K562 (cell line): Measurements from ENCODE around the gene NEMP2. TPM values are rescaled to one million over a fixed set of nuclear protein-coding genes. Genes with fewer than 3 reads are reported as not detected.

Source experiments
- ATAC-seq: fragments of 200-7000 bp; cut with Tn5 transposase; 3 replicates; pipeline ENCODE4 v1.9.1; 2020; ENCODE audit warnings: moderate library complexity
- BruUV-seq: library from RNA; stranded (reverse); fragments of 400-500 nt; replicated peaks from 2 replicates; lab custom pipeline; 2021; lab: Mats Ljungman, UMichigan
- CTCF ChIA-PET: fragments of 300-600 bp; formaldehyde crosslinking; extraction: SDS; loops from one replicate; lab custom pipeline; 2021; ENCODE audit warnings: low intra/inter-chr PET ratio; lab: Yijun Ruan, JAX
- POLR2A ChIA-PET: fragments of 300-600, 350-650 bp; sonication (Branson Sonifier 250); formaldehyde crosslinking; extraction: SDS; loops from one replicate; lab custom pipeline; 2021; ENCODE audit warnings: antibody characterized with exemption, inconsistent platforms; lab: Yijun Ruan, JAX
- DNase-seq, 4 experiments: peaks; one replicate each; pipeline versions ENCODE4 v3.0.0 to v3.0.0-alpha.2; 2011 to 2018; ENCODE audit warnings: low spot score in 3 of 4, mixed read lengths in 3 of 4; ENCODE audit errors: extremely low read depth in 1 of 4
- FAIRE-seq: peaks from 2 replicates; lab custom pipeline; 2011; peaks lifted over from hg19 to GRCh38; lab: Jason Lieb, UNC
- H2AFZ ChIP-seq: 2 replicates; pipeline ENCODE4 v1.6.0; 2011; ENCODE audit warnings: low read depth, low read length, control low read depth, inconsistent platforms
- H3K27ac ChIP-seq: fragments of 200-600 bp; 3 replicates; pipeline ENCODE4 v1.8.0; 2011; ENCODE audit warnings: low read depth, mild to moderate bottlenecking, control low read depth, inconsistent platforms, low read length, moderate library complexity, mixed read lengths; ENCODE audit errors: extremely low read depth
- H3K27me3 ChIP-seq, 2 experiments: fragments of 300-600 bp in 1 of 2; 2 replicates in 1 of 2; 3 replicates in 1 of 2; pipeline versions ENCODE4 v1.6.0 to v1.8.0; 2011; ENCODE audit warnings: inconsistent platforms in 2 of 2, low read length in 2 of 2, mild to moderate bottlenecking in 1 of 2, mixed read lengths in 1 of 2, moderate library complexity in 1 of 2; ENCODE audit not compliant: control insufficient read depth in 2 of 2, insufficient read depth in 2 of 2
- H3K36me3 ChIP-seq: fragments of 300-600 bp; 3 replicates; pipeline ENCODE4 v1.8.0; 2011; ENCODE audit warnings: mild to moderate bottlenecking, low read length, inconsistent platforms; ENCODE audit not compliant: control insufficient read depth, insufficient read depth
- H3K4me1 ChIP-seq, 2 experiments: fragments of 200-600 bp in 1 of 2; replicated peaks in 1 of 2; 2 replicates in 1 of 2; 3 replicates in 1 of 2; pipeline versions ENCODE4 v1.5.1 to v1.8.0; 2011; ENCODE audit warnings: inconsistent platforms in 2 of 2, low read length in 2 of 2, mild to moderate bottlenecking in 1 of 2, mixed read lengths in 1 of 2, moderate library complexity in 1 of 2; ENCODE audit not compliant: control insufficient read depth in 2 of 2, insufficient read depth in 2 of 2
- H3K4me2 ChIP-seq: 2 replicates; pipeline ENCODE4 v1.6.1; 2011; ENCODE audit warnings: low read length, control low read depth, inconsistent platforms, mixed read lengths; ENCODE audit not compliant: insufficient read depth
- H3K4me3 ChIP-seq: fragments of 200-600 bp; sonication (generic), shearing (Covaris generic); 2 replicates; pipeline ENCODE4 v1.5.1; 2016; ENCODE audit warnings: control low read depth, inconsistent platforms
- H3K79me2 ChIP-seq: fragments of 200-600 bp; 3 replicates; pipeline ENCODE4 v1.8.0; 2011; ENCODE audit warnings: low read length, inconsistent platforms; ENCODE audit not compliant: control insufficient read depth, insufficient read depth
- H3K9ac ChIP-seq, 2 experiments: 2 replicates each; pipeline versions ENCODE4 v1.6.0 to v1.6.1; 2011; ENCODE audit warnings: low read depth in 2 of 2, low read length in 2 of 2, control low read depth in 1 of 2, inconsistent platforms in 1 of 2, mild to moderate bottlenecking in 1 of 2, mixed read lengths in 1 of 2; ENCODE audit not compliant: insufficient read depth in 1 of 2
- H3K9me1 ChIP-seq: one replicate; pipeline ENCODE4 v1.6.0; 2011; ENCODE audit warnings: inconsistent platforms, mild to moderate bottlenecking, low read length, moderate library complexity; ENCODE audit not compliant: control insufficient read depth, insufficient read depth
- H3K9me3 ChIP-seq: replicated peaks from 2 replicates; pipeline ENCODE4 v1.5.1; 2011; ENCODE audit warnings: low read depth, low read length, inconsistent platforms; ENCODE audit not compliant: control insufficient read depth, insufficient read depth
- H4K20me1 ChIP-seq: replicated peaks from 2 replicates; pipeline ENCODE4 v1.6.1; 2011; ENCODE audit warnings: low read length, inconsistent platforms, mixed read lengths; ENCODE audit not compliant: control insufficient read depth, insufficient read depth
- CBX3 ChIP-seq, 2 experiments: IDR thresholded peaks; 1 replicate in 1 of 2; 2 replicates in 1 of 2; pipeline ENCODE4 v1.6.1; 2012; ENCODE audit warnings: inconsistent platforms in 2 of 2, low read length in 2 of 2, borderline replicate concordance in 1 of 2, control low read depth in 1 of 2
- CHAMP1 ChIP-seq: fragments of 450-650 bp; IDR thresholded peaks from 2 replicates; pipeline ENCODE4 v1.6.1; 2016; ENCODE audit warnings: mild to moderate bottlenecking
- HEY1 ChIP-seq: fragments of 250-450 bp; sonication (Bioruptor Pico); IDR thresholded peaks from 2 replicates; pipeline ENCODE4 v1.5.0; 2020; ENCODE audit warnings: mild to moderate bottlenecking, moderate library complexity, borderline replicate concordance
- TAF7 ChIP-seq: fragments of 450-650 bp; IDR thresholded peaks from 2 replicates; pipeline ENCODE4 v1.6.1; 2016; ENCODE audit warnings: missing genetic modification characterization, missing compliant biosample characterization
- THRB ChIP-seq: fragments of 450-650 bp; formaldehyde crosslinking; conservative IDR thresholded peaks from 2 replicates; pipeline ENCODE4 v1.4.0; 2022; ENCODE audit warnings: mild to moderate bottlenecking, missing genetic modification characterization
- TRIM24 ChIP-seq, 2 experiments: fragments of 450-650 bp; IDR thresholded peaks; 2 replicates each; pipeline ENCODE4 v1.6.1; 2016
- TRIM28 ChIP-seq: fragments of 450-650 bp; IDR thresholded peaks from 2 replicates; pipeline ENCODE4 v1.6.1; 2017
- ZEB2 ChIP-seq: fragments of 450-650 bp; IDR thresholded peaks from 2 replicates; pipeline ENCODE4 v1.6.1; 2016
- ZNF280A ChIP-seq: fragments of 450-650 bp; IDR thresholded peaks from 2 replicates; pipeline ENCODE4 v1.6.1; 2018; ENCODE audit warnings: mild to moderate bottlenecking, low read depth; ENCODE audit not compliant: partially characterized antibody
- ZNF324 ChIP-seq: fragments of 250-450 bp; sonication (Bioruptor Pico); IDR thresholded peaks from 2 replicates; pipeline ENCODE4 v1.4.0; 2020; ENCODE audit warnings: mild to moderate bottlenecking
- WGBS: fragments of 100-300 bp; shearing (Covaris generic); methylation state at CpG from one replicate; pipeline ENCODE4 v1.1.6; 2016; ENCODE audit warnings: low coverage, mixed read lengths; ENCODE audit not compliant: insufficient coverage; ENCODE audit errors: missing lambda C conversion rate; 5-methylcytosine and 5-hydroxymethylcytosine counted together
- in situ Hi-C: fragments of 300-500 bp; cut with MboI; formaldehyde crosslinking; loops from 4 replicates; pipeline ENCODE4 v1.15.0; 2018; ENCODE audit warnings: inconsistent platforms, mixed read lengths
- intact Hi-C: fragments of 100-400 bp; cut with micrococcal nuclease; formaldehyde crosslinking; loops from 2 replicates; pipeline ENCODE4 v1.14.2; 2022
- polyA plus RNA-seq, 8 experiments: library from polyadenylated mRNA; depleted of rRNA in 4 of 8; stranded (reverse) in 5 of 8; unstranded in 3 of 8; fragments of >200 nt; fragmentation: Nextera tagmentation in 2 of 8; fragmentation: Illumina TruSeq in 1 of 8; extraction: Ambion mirVana in 2 of 8; extraction: Trizol in 1 of 8; gene quantifications; 2 replicates each; pipeline versions ENCODE4 v1.2.1 to v1.2.3, GENCODE V29; 2011 to 2014; ENCODE audit warnings: inconsistent platforms in 1 of 8, missing spikeins in 1 of 8
- total RNA-seq, 7 experiments: library from RNA; depleted of rRNA in 6 of 7; stranded (reverse); fragments of >200 nt in 6 of 7; fragmentation: Illumina TruSeq in 2 of 7; extraction: Trizol in 2 of 7; gene quantifications; 2 replicates each; pipeline versions ENCODE4 v1.2.1 to v1.2.3, GENCODE V29; 2011 to 2021; ENCODE audit warnings: low replicate concordance in 1 of 7

Gene NEMP2
- total and polyA plus RNA-seq, 9 of the 15 experiments (the other 6 are each of a cell fraction or from before 2014, with no cell fraction given) = 0.32 to 3.0 (median 1.7) TPM

GRCh38 chr2:190540048-190540447 lies 5.5 kb upstream of the NEMP2 start:
- POLR2A ChIA-PET = no interaction called here
- H3K4me1 ChIP-seq = peaks cover 0 to 3% of the 10 kb centered on the region in 2 experiments; a peak in 2 of 5 replicates
- H4K20me1 ChIP-seq = no peaks in the 10 kb centered on the region
- FAIRE-seq (no peak), DNase-seq (no peak), ATAC-seq (no peak)
- 36% methylated on average over 4 of the region's 6 CpGs for WGBS
- H3K4me2 ChIP-seq = no peak overlapping the region
- no peak overlapping the region for H3K4me3 ChIP-seq
- no peaks in the 10 kb centered on the region for H3K9me1 ChIP-seq
- H3K9ac ChIP-seq = no peak overlapping the region
- CTCF ChIA-PET = no interaction called here
- intact Hi-C loops = no loop called here
- H3K27me3 ChIP-seq = no peaks in the 10 kb centered on the region
- TF ChIP-seq ZEB2 = 0 out of 2 replicates have a peak, but pooled peaks have one; percentile 28
- TF ChIP-seq ZNF280A = peak; percentile 70
- no peak for TF ChIP-seq TAF7
- TF ChIP-seq TRIM28 = peak; percentile 87
- no peak for TF ChIP-seq HEY1 (CRISPR knock-in tag)
- TF ChIP-seq CHAMP1 = 0 out of 2 replicates have a peak, but pooled peaks have one; percentile 38
- TF ChIP-seq TRIM24 (IDR thresholded peaks at IDR 0.05) = peak; percentile 10 to 59; a peak in 2 of 4 replicates
- TF ChIP-seq CBX3 (IDR thresholded peaks at IDR 0.05; ENCODE audit: borderline replicate concordance in 1 of 2, low read length in 2 of 2) = peak in 1 of 2 experiments; percentile 79; a peak in 1 of 3 replicates
- peak; percentile 98 for TF ChIP-seq ZNF324
- no peak for TF ChIP-seq THRB
- peaks cover 18% of the 10 kb centered on the region for H3K79me2 ChIP-seq
- H3K9me3 ChIP-seq = peaks cover 20% of the 10 kb centered on the region
- no TSS peak for BruUV-seq
- H3K36me3 ChIP-seq = peaks cover 7% of the 10 kb centered on the region; the same call in 2 of the 3 replicates
- H2AFZ ChIP-seq = no peak overlapping the region
- in situ Hi-C loops = no loop called here
- no peak overlapping the region for H3K27ac ChIP-seq
